Skin epidermis (tissue), 12 donors: ENCODE data around the gene HMOX2.

Experiments used
- H3K27ac ChIP-seq, 21 experiments: fragments of 200-600 bp; sonication (generic) in 11 of 21; one replicate each; pipeline ENCODE4 v1.5.0; 2020; ENCODE audit warnings: mild to moderate bottlenecking in 3 of 21, inconsistent platforms in 2 of 21, moderate library complexity in 2 of 21
- H3K4me3 ChIP-seq, 7 experiments: fragments of 200-600 bp; sonication (generic) in 2 of 7; one replicate each; pipeline ENCODE4 v1.5.0; 2020; ENCODE audit warnings: inconsistent platforms in 2 of 7, mild to moderate bottlenecking in 2 of 7, moderate library complexity in 1 of 7

Gene HMOX2

DNA sequence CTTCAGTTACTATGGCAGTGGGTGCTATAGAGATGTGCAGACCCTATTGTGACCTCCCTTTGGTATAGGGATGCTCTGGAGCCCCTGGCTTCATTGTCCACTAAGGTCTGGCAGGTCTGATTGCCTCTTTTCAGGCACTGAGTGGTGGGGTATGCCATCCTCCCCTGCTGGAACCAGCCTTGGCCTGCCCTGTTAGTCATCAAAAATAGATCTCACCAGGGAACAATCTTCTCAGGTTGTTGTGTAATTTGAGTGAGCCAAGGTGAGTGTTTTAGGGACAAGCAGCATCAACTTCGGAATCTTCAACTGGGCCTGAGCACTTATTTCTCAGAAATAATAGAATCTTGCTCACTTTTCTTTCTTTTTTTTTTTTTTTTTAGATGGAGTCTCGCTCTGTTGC is 19.6 kb downstream of the HMOX2 start:
- peak overlapping the region in 11 of 21 experiments; percentile 3 to 74 (median 37) for H3K27ac ChIP-seq
- no peak overlapping the region for H3K4me3 ChIP-seq

DNA sequence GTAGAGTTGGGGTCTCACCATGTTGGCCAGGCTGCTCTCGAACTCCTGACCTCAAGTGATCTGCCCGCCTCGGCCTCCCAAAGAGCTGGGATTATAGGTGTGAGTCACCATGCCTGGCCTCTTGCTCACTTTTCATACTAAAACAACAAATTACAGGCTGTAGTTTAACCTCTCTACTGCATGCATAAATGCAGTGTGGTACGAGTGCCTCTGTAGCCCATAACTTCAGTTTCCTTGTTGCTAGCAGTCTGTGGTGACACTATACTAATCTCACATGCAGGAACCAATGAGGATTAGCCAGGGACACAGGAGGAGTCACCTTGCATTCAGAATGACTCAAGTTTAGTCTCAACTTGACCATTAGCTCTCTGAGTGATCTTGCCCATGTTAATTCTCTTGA is 20.1 kb downstream of the HMOX2 start:
- H3K27ac ChIP-seq = peak overlapping the region in 6 of 21 experiments; percentile 1 to 52 (median 18)
- no peak overlapping the region for H3K4me3 ChIP-seq

DNA sequence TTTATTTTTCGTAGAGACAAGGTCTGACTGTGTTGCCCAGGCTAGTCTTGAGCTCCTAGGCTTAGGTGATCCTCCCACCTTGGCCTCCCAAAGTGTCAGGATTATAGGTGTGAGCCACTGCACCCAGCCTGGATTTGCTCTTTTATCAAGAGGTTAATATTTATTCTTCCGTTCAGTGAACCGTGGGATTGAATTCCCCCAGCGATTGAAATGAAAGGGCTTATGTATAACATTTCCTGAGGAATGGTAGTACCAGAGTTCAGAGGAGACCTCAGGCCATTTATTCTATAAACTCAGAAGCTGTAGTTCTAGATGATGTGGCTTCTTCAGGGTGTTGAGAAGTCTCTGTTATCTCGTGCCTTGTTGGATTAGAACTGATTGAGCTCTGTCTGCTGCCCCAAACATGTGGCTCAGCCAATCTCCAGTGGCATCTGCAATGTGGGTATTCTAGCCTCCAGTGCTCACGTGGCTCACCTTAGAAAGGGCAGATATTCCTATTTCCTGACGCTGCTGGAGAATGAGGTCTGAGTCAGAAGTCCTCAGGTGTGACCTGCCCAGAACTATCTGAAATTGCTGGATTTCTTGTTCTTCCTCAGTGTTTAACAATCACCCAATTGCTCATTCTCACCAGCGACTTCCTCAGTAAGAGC is 22.5 kb downstream of the HMOX2 start:
- Histone ChIP-seq H3K4me3 (no peak overlapping the region), H3K27ac (no peak overlapping the region)

DNA sequence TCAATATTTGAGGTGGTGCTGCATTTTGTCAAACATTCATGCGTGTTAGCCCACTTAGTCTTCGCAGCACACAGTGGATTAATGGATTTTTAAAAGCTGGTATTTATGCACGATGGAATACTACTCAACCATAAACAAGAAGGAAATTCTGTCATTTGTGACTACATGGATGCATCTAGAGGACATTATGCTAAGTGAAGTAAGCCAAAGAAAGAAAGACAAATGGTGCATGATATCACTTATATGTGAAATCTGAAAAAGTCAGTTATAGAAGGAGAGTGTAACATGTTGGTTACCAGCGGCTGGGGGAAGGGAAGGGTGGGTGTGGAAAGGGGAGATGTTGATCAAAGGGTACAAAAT is 23.0 kb downstream of the HMOX2 start:
- H3K27ac ChIP-seq = no peak overlapping the region

DNA sequence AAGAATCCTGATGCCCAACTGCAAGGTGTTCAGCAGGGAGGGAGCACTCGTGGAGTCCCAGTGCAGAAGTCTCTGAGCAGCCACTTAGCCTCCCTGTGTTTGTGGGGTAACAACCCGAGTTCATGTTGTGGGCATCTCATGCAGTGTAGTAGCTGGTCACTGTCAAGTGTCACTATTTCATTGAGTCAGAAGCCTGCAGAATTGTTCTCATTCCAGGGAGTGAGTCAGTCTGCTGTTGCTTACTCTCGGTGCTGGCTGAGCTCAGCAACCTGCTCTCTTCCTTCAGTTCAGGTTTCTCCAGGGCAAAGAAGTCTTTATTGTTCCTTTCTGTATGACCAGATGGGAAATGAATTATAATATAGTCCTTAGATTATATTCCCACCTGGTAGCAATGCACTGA is 24.1 kb downstream of the HMOX2 start:
- no peak overlapping the region for H3K4me3 ChIP-seq

More for the DNA sequence above, 23.0 kb downstream of the HMOX2 start:
- H3K4me3 ChIP-seq = no peak overlapping the region

DNA sequence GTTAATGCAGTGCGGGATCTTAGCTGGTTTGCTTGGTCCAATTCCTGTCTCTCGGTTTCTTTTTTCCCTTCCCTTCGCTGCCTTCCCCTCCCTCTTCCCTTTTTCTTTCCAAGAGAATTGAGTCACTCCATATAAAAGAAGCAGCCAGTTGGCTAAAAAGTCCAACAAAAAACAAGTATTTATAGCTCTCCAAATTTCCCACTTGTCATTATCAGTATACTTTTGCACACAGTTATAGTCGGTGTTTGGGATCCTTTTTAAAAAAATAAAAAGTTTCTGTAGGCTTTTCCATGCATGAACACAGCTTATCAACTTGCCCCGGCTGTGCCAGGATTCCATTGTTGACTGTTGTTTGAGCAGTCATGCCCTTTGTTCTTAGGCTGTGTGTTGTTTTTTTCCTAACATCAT is 24.9 kb downstream of the HMOX2 start:
- Histone ChIP-seq H3K4me3 (no peak overlapping the region), H3K27ac (peak overlapping the region in 11 of 21 experiments; percentile 4 to 55 (median 30))

More for the DNA sequence above, 24.1 kb downstream of the HMOX2 start:
- peak overlapping the region in 11 of 21 experiments; percentile 5 to 55 (median 20) for H3K27ac ChIP-seq

DNA sequence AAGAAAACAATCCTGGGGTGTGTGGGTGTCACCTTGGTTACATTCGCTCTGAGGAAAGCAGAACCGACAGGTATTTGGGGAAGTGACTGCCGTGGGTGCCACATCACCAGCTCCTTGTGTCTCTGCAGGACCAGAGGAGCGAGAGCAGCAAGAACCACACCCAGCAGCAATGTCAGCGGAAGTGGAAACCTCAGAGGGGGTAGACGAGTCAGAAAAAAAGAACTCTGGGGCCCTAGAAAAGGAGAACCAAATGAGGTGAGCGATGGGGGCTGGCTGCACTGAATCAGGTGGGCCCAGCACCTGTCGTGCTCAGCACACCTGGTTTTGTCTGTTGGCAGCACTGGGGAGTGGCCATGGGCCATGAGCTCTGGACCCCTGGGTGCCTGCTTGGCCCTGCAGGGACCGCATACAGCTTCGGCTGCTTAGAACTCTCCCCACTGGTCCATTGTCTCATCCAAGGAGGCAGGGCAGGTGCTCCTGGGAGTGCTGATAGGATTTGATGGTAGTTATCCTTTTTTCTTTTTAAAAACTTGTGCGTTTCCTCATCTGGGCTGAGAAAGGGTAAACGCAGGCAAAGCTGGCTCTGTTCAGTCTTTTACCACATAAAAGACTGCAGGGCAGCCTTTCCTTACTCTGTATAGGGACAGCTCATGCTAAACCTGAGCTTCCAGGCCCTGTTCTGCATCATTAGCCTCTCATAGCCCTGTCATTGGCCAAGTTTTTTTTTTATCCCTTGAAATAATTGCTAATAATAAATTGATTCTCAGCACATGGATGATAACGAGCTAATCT is 29.4 kb downstream of the HMOX2 start:
- H3K4me3 ChIP-seq = no peak overlapping the region
- peak overlapping the region in 19 of 21 experiments; percentile 20 to 96 (median 76) for H3K27ac ChIP-seq

DNA sequence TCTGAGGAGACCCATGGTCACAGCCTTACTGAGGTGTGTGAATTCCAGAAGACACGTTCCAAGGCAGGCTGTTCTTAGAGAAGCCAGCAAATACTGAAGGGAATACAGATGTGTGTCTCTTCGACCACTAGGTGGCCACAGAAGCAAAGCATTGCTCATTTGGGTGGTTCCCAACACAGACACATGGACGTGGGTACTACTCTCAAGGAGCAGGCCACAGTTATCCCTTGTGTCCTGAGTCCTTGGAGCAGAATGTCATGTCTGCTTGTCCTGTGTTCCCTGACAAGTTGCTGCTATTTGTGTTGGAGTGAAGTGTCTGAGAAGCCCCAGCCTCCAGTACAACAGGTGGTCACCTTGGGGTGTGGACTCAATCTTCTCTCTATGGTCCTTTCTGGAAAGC is 30.3 kb downstream of the HMOX2 start:
- Histone ChIP-seq H3K4me3 (no peak overlapping the region), H3K27ac (peak overlapping the region in 14 of 21 experiments; percentile 24 to 96 (median 76))

DNA sequence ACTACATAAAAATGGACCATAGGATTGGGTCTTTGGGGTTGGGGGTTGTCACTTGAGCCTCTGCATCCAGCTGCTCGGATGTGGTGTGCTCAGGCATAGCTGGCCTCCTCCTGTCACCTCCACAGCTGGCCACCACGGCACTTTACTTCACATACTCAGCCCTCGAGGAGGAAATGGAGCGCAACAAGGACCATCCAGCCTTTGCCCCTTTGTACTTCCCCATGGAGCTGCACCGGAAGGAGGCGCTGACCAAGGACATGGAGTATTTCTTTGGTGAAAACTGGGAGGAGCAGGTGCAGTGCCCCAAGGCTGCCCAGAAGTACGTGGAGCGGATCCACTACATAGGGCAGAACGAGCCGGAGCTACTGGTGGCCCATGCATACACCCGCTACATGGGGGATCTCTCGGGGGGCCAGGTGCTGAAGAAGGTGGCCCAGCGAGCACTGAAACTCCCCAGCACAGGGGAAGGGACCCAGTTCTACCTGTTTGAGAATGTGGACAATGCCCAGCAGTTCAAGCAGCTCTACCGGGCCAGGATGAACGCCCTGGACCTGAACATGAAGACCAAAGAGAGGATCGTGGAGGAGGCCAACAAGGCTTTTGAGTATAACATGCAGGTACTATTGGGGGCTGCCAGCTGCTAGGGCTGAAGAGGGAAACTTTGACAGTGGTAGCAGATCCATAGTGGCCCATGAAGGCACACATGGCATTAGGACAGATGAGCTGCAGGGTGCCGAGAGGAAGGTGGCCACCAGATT is 31.6 kb downstream of the HMOX2 start:
- peak overlapping the region in 1 of 21 experiments; percentile 93 for H3K27ac ChIP-seq
- no peak overlapping the region for H3K4me3 ChIP-seq

DNA sequence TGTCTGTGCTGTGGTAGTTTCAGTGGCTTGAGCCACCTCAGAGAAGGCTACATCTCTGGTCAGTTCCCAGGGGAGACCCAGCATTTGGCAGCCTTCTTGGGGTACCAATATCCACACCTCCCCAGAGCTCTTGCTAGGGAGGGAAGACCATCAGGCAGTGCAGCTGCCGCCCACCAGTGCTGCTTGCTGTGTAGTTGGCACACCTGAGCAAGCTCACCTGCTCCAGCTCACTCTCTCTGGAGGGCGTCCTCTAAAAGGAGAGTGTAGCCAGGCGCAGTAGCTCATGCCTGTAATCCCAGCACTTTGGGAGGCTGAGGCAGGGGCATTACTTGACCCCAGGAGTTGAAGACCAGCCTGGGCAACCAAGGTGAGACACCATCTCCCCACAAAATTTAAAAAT is 32.6 kb downstream of the HMOX2 start:
- Histone ChIP-seq H3K27ac (no peak overlapping the region), H3K4me3 (no peak overlapping the region)

DNA sequence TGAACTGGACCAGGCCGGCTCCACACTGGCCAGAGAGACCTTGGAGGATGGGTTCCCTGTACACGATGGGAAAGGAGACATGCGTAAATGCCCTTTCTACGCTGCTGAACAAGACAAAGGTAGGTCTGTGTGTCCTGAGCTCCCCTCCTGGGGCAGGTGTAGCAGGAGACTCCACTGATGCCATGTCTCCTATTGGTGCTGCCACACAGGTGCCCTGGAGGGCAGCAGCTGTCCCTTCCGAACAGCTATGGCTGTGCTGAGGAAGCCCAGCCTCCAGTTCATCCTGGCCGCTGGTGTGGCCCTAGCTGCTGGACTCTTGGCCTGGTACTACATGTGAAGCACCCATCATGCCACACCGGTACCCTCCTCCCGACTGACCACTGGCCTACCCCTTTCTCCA is 33.2 kb downstream of the HMOX2 start:
- H3K4me3 ChIP-seq = no peak overlapping the region
- H3K27ac ChIP-seq = peak overlapping the region in 2 of 21 experiments; percentile 8 to 31

DNA sequence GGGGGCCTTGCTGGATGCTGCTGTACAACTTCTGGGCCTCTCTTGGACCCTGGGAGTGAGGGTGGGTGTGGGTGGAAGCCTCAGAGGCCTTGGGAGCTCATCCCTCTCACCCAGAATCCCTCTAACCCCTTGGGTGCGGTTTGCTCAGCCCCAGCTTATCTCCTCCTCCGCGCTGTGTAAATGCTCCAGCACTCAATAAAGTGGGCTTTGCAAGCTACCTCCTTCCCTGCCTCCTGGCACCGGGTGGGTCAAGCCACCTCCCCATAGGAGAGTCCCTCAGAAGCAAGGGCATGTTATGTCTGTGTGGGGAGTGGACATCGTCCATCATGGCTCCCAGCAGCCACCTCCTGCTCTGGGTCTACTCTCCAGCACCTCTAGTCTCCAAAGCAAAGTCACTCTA is 33.9 kb downstream of the HMOX2 start:
- H3K4me3 ChIP-seq = no peak overlapping the region
- peak overlapping the region in 1 of 21 experiments; percentile 31 for H3K27ac ChIP-seq

DNA sequence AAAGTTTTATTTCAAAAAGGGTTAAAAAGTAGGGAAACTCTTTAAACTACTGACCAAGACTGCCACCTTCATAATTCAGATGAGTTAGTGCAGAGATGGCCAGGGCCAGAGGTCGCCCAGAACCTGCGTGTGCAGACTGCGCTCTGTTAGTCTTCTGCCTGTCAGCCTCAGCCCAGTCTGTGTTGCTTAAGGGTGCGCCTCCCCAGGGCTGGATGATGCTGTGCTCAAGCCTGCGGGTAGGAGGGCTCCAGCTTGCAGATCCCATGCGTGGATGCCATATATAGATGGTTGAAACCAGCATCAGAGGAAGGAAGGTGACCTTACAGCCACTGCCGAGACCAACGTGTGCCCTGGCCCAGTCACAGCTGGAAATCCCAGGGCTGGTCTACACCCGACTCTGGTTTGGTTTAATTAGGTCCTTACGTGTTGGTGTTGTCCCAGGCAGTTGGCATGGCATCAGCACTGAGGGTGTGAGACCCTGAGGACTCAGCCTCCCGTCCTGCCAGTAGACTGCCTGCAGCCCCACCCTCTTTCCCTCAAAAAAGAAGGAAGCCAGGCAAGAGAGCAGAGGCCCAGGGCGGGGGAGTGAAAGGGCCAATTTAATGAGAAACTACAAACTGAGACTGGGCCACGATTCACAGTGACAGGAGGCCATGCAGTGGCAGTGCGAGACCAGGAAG is 34.7 kb downstream of the HMOX2 start:
- Histone ChIP-seq H3K27ac (peak overlapping the region in 7 of 21 experiments; percentile 18 to 68 (median 34)), H3K4me3 (no peak overlapping the region)

DNA sequence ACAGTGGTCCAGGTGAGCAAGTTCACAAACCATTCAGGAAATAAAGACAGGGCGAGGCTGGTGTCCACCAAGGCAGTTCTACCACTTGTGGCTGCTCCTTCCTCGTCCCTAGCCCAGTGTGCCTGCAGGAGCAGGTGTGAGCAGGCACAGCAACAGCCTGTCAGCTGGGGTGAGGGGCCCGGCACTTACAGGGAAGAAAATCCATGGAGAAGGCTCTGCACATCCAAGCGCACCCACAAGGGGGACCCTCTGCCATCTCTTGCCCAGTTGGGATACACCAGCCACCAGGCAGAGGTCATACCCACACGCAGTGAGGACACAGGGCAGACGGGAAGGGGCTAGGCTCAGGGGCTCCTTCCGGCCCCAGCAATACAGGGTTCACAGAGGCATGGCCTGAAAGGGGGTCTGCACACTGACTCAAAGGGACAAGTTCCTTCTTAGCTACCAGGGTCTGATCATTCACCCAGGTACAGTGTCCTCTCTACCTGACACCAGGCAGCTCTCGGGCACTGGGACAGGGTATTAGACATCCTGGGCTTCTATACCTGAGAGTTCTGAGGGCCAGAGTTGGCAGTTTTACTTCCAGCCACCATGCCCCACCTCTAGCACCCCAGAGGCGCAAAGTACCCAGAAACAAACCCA is 35.4 kb downstream of the HMOX2 start:
- Histone ChIP-seq H3K4me3 (no peak overlapping the region), H3K27ac (peak overlapping the region in 9 of 21 experiments; percentile 2 to 68 (median 30))

DNA sequence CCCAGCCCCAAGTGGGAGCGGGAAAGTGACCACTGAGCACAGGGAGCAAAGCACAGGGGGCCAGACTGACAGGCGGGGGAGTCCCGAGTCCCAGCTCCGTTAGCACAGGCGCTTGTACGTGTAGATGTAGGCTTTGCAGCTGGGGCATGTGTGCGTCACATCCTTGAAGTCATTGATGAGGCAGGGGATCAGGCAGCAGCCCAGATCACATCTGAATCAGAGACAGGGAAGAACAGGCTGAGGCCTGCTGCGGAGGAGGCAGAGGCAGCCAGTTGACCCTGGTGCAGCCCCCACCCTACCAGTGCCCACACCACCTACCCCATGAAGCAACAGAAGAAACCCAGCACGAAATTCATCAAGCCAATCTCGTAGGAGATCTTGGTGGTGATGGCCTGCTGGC is 36.3 kb downstream of the HMOX2 start:
- H3K4me3 ChIP-seq = no peak overlapping the region
- peak overlapping the region in 6 of 21 experiments; percentile 5 to 82 (median 52) for H3K27ac ChIP-seq

DNA sequence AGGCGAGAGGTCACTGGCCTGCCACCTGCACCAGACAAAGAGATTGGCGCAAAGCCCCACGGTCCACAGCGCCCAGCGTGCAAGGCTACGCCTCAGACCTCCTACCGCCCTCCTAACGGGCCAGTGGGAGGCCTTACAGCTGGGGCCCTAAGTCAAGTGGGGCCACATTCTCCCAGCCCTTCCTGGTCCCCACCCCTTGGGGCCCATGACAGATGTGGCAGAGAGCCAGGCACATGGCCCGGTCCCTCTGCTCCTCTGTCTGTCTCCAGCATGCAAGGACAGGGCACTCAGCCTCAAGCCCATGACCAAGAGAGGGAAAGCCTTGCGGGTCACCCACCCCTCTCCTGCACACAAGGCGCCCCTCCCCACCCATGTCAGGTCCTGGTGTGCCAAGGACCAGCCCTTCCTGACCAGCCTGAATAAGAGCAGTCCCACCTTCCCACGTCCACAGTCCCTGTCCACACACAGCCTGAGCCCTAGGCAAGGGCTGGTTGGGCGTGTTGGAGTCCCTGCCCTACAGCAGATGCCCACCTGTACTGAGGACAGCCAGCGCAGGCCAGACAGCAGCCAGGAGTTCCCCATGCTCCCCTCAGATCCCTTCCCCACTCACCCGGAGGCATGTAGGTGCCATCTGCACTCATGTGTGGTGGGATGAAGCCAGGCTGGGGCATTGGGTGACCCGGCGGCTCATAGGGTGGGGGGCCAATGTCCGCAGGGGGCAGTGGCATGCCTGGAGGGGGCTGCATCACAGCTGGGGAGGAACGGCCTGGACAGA is 37.1 kb downstream of the HMOX2 start:
- Histone ChIP-seq H3K4me3 (no peak overlapping the region), H3K27ac (peak overlapping the region in 13 of 21 experiments; percentile 5 to 90 (median 79))

DNA sequence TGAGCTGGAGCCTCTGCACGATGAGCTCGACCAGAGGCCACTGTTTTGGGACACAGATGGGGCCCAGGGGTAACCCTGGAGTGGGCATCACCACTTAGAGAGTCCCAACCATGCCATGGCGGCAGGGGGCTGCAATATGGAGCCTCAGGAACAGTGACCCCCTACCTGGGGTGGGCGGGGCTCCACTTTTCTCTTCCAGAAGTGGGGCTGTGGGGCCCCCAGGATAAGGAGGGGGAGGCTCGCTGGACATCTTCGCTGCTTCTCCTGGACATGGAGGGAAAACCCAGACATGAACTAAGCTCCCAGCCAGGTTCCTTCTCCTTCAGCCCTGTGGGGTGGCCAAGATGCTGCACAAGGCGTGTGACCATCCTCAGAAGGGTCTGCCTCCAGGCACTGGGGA is 37.7 kb downstream of the HMOX2 start:
- no peak overlapping the region for H3K4me3 ChIP-seq
- H3K27ac ChIP-seq = peak overlapping the region in 20 of 21 experiments; percentile 59 to 90 (median 76)

DNA sequence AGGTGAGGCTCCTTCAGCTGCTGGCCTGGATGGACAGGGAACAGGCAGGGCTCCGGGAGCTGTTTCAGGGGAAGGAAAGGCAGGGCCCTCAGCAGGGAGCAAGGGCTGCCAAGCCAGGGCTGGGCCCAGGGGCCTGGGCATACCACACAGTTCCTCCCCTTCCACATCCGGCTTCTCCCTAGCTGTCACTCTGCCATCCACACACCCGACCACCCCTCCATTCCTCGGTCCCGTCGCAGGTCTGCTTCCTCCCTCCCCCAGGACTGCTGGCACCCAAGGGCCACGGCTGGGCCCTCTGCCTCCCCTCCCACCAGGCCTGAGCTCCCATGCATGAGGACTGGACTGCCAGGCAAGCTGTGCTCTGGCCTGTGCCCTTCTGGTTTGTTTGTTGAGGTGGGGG is 38.4 kb downstream of the HMOX2 start:
- H3K27ac ChIP-seq = peak overlapping the region; percentile 39 to 90 (median 76)
- no peak overlapping the region for H3K4me3 ChIP-seq
